Esophagus muscularis mucosa (tissue), 4 donors: ENCODE measurements around the gene DIO3.

Experiments
- EP300 ChIP-seq: sonication (generic); formaldehyde crosslinking; IDR thresholded peaks from one replicate; pipeline ENCODE4 v1.6.1; 2017; ENCODE audit warnings: antibody characterized with exemption
- POLR2A ChIP-seq: fragments of 450-650 bp; IDR thresholded peaks from one replicate; pipeline ENCODE4 v1.6.1; 2017; ENCODE audit warnings: antibody characterized with exemption, moderate library complexity, mild to moderate bottlenecking, low read depth
- TF ChIP-seq, protein P1 (sequence below), 3 experiments: fragments of 200-600 bp in 2 of 3; fragments of 450-650 bp in 1 of 3; sonication (generic) in 2 of 3; IDR thresholded peaks; one replicate each; pipeline ENCODE4 v1.5.1; 2017 to 2019; ENCODE audit warnings: antibody characterized with exemption in 3 of 3, mild to moderate bottlenecking in 2 of 3, moderate library complexity in 1 of 3

DNA sequence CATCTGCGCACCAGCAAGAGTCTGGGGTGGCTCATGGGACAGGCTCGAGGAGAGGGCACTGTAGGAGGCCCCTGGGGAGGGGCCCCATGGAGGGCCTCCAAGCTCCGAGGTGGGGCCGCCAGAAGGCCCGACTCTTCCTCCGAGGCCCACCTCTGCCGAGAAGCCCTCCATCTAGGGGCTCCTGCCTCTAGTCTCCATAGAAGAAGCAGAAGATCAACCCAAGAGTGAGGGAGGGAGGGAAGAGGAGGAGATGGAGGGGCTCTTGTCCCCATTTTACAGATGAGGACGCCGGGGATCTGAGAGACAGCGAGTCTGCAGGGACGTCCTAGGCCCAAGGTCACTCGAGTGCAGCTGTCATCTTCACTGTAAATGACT lies 41.2 kb downstream of the DIO3 start:
- TF ChIP-seq, protein P1, sequence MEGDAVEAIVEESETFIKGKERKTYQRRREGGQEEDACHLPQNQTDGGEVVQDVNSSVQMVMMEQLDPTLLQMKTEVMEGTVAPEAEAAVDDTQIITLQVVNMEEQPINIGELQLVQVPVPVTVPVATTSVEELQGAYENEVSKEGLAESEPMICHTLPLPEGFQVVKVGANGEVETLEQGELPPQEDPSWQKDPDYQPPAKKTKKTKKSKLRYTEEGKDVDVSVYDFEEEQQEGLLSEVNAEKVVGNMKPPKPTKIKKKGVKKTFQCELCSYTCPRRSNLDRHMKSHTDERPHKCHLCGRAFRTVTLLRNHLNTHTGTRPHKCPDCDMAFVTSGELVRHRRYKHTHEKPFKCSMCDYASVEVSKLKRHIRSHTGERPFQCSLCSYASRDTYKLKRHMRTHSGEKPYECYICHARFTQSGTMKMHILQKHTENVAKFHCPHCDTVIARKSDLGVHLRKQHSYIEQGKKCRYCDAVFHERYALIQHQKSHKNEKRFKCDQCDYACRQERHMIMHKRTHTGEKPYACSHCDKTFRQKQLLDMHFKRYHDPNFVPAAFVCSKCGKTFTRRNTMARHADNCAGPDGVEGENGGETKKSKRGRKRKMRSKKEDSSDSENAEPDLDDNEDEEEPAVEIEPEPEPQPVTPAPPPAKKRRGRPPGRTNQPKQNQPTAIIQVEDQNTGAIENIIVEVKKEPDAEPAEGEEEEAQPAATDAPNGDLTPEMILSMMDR (IDR thresholded peaks at IDR 0.05), result no peak
- TF ChIP-seq POLR2A (no peak), EP300 (no peak)
